DND-41 (cell line): ENCODE measurements around the gene TMEM239.

Source experiments
- ATAC-seq: fragments of 200-7000 bp; cut with Tn5 transposase; 3 replicates; pipeline ENCODE4 v1.9.1; 2021; ENCODE audit warnings: low read depth; ENCODE audit not compliant: insufficient read depth
- DNase-seq: peaks from one replicate; pipeline ENCODE4 v3.0.0-alpha.2; 2020
- H2AFZ ChIP-seq: 2 replicates; pipeline ENCODE4 v1.6.0; 2012; ENCODE audit warnings: low read depth, low read length
- H3K27ac ChIP-seq: 2 replicates; pipeline ENCODE4 v1.5.1; 2012; ENCODE audit warnings: low read length, inconsistent platforms
- H3K27me3 ChIP-seq: fragments of 200-600 bp; sonication (generic); 2 replicates; pipeline ENCODE4 v1.6.0; 2012; ENCODE audit warnings: low read length, mild to moderate bottlenecking, inconsistent platforms; ENCODE audit not compliant: insufficient read depth, poor library complexity
- H3K36me3 ChIP-seq: 2 replicates; pipeline ENCODE4 v1.5.1; 2012; ENCODE audit warnings: low read length, inconsistent platforms; ENCODE audit not compliant: insufficient read depth
- H3K4me1 ChIP-seq: 2 replicates; pipeline ENCODE4 v1.5.1; 2012; ENCODE audit warnings: mild to moderate bottlenecking, low read length; ENCODE audit not compliant: insufficient read depth
- H3K4me2 ChIP-seq: 2 replicates; pipeline ENCODE4 v1.6.0; 2012; ENCODE audit warnings: mild to moderate bottlenecking, moderate library complexity, low read length, inconsistent platforms; ENCODE audit not compliant: insufficient read depth
- H3K4me3 ChIP-seq, 2 experiments: fragments of 200-600 bp in 1 of 2; shearing (Covaris generic) in 1 of 2; 2 replicates each; pipeline ENCODE4 v1.5.1; 2012 to 2016; ENCODE audit warnings: inconsistent platforms in 2 of 2, low read length in 2 of 2, mild to moderate bottlenecking in 2 of 2, low read depth in 1 of 2, moderate library complexity in 1 of 2
- H3K79me2 ChIP-seq: 2 replicates; pipeline ENCODE4 v1.6.0; 2012; ENCODE audit warnings: low read length, inconsistent platforms; ENCODE audit not compliant: insufficient read depth
- H3K9ac ChIP-seq: 2 replicates; pipeline ENCODE4 v1.6.0; 2012; ENCODE audit warnings: low read depth, mild to moderate bottlenecking, inconsistent platforms, low read length, moderate library complexity
- H3K9me3 ChIP-seq: 2 replicates; pipeline ENCODE4 v1.5.1; 2012; ENCODE audit warnings: low read length, moderate library complexity, mild to moderate bottlenecking, inconsistent platforms; ENCODE audit not compliant: insufficient read depth, severe bottlenecking
- H4K20me1 ChIP-seq: 2 replicates; pipeline ENCODE4 v1.6.0; 2012; ENCODE audit warnings: low read length; ENCODE audit not compliant: insufficient read depth
- CTCF ChIP-seq: IDR thresholded peaks from 2 replicates; pipeline ENCODE4 v1.5.1; 2012; ENCODE audit warnings: borderline replicate concordance, low read length, moderate library complexity, mild to moderate bottlenecking; ENCODE audit not compliant: poor library complexity, severe bottlenecking; ENCODE audit errors: extremely low read depth
- EZH2 ChIP-seq: IDR thresholded peaks from 3 replicates; pipeline ENCODE4 v1.6.1; 2012; ENCODE audit warnings: borderline replicate concordance, low read depth, mild to moderate bottlenecking, moderate library complexity, low read length, inconsistent platforms; ENCODE audit not compliant: severe bottlenecking

Gene TMEM239

GRCh38 chr20:2812189-2812588, 4.0 kb upstream of the TMEM239 start:
- TF ChIP-seq CTCF: no peak
- TF ChIP-seq EZH2: no peak
- peaks cover 12% of the 10 kb centered on the region for H3K27me3 ChIP-seq
- H3K9me3 ChIP-seq: peaks cover 4% of the 10 kb centered on the region
- H3K4me2 ChIP-seq: no peak overlapping the region
- ATAC-seq (no peak), DNase-seq (no peak)
- H3K4me3 ChIP-seq: no peak overlapping the region
- H4K20me1 ChIP-seq: peaks cover 33% of the 10 kb centered on the region
- no peak overlapping the region for H3K27ac ChIP-seq
- H3K36me3 ChIP-seq: no peaks in the 10 kb centered on the region
- H3K4me1 ChIP-seq: no peaks in the 10 kb centered on the region
- H3K9ac ChIP-seq: no peak overlapping the region
- H3K79me2 ChIP-seq: no peaks in the 10 kb centered on the region
- no peak overlapping the region for H2AFZ ChIP-seq

- Histone ChIP-seq H3K4me2 (no peak overlapping the region), H3K9me3 (peaks cover 4% of the 10 kb centered on the region), H3K4me3 (no peak overlapping the region), H2AFZ (no peak overlapping the region), H3K36me3 (no peaks in the 10 kb centered on the region), H3K4me1 (no peaks in the 10 kb centered on the region), H3K9ac (no peak overlapping the region), H3K27ac (no peak overlapping the region), H3K27me3 (peaks cover 22% of the 10 kb centered on the region), H3K79me2 (no peaks in the 10 kb centered on the region), H4K20me1 (peaks cover 46% of the 10 kb centered on the region)
- TF ChIP-seq CTCF: no peak
- no peak for TF ChIP-seq EZH2
- ATAC-seq (no peak), DNase-seq (no peak)
These were observed 2.1 kb upstream of the TMEM239 start for GRCh38 chr20:2814076-2814475.

- H3K79me2 ChIP-seq: no peaks in the 10 kb centered on the region
- H3K27ac ChIP-seq: no peak within 1 kb of the TSS
- no peak within 1 kb of the TSS for H2AFZ ChIP-seq
- H3K9me3 ChIP-seq: peaks cover 4% of the 10 kb centered on the region
- peak; percentile 40 for ATAC-seq
- no peaks in the 10 kb centered on the region for H3K36me3 ChIP-seq
- peaks cover 25% of the 10 kb centered on the region for H3K27me3 ChIP-seq
- no peaks in the 10 kb centered on the region for H3K4me1 ChIP-seq
- no peak within 1 kb of the TSS for H3K9ac ChIP-seq
- no peak within 1 kb of the TSS for H3K4me2 ChIP-seq
- no peak for TF ChIP-seq EZH2
- TF ChIP-seq CTCF: no peak
- no peak within 1 kb of the TSS for H3K4me3 ChIP-seq
- no peak for DNase-seq
- peaks cover 49% of the 10 kb centered on the region for H4K20me1 ChIP-seq
These were observed 1.5 kb upstream of the TMEM239 start, which contains the start of gene C20orf141 for GRCh38 chr20:2814587-2815051. TSS of gene C20orf141 (plus strand) at chr20:2814987. CDS start at chr20:2815185, 198 bp downstream.
